Uterus (tissue), 4 donors: ENCODE data around the gene NDN. TPM values are rescaled to one million over a fixed set of nuclear protein-coding genes. Genes with fewer than 3 reads are reported as not detected.
A peak's percentile ranks its signal among the peaks of the same experiment; 100 is the strongest.
"Not testable (repeated sequence)": the region's sequence is repeated elsewhere in the genome, so short reads cannot be mapped to it uniquely, and the experiment has no call there.

ENCODE experiments used
- DNase-seq, 2 donors: peaks; one replicate each; pipeline ENCODE4 v3.0.0-alpha.2; 2019 to 2020
- H3K27ac ChIP-seq, 2 donors: fragments of 200-600 bp; sonication (generic); 1 replicate in 1 of 2; 2 replicates in 1 of 2; pipeline ENCODE4 v1.5.1; 2016 to 2018
- H3K27me3 ChIP-seq, 2 donors: fragments of 200-600 bp; sonication (generic); one replicate each; pipeline ENCODE4 v1.5.1; 2018 to 2019; ENCODE audit warnings: control low read depth in 1 of 2
- H3K36me3 ChIP-seq, 2 donors: fragments of 200-600 bp; sonication (generic); one replicate each; pipeline ENCODE4 v1.5.1; 2019; ENCODE audit warnings: control low read depth in 1 of 2
- H3K4me1 ChIP-seq, 2 donors: fragments of 200-600 bp; sonication (generic); one replicate each; pipeline ENCODE4 v1.5.1; 2018 to 2019; ENCODE audit warnings: control low read depth in 1 of 2
- H3K4me3 ChIP-seq, 2 donors: fragments of 200-600 bp; sonication (generic); 1 replicate in 1 of 2; 2 replicates in 1 of 2; pipeline ENCODE4 v1.5.1; 2018 to 2019; ENCODE audit warnings: mild to moderate bottlenecking in 1 of 2
- H3K9me3 ChIP-seq, 2 donors: fragments of 200-600 bp; sonication (generic); one replicate each; pipeline ENCODE4 v1.5.1; 2019; ENCODE audit warnings: control low read depth in 1 of 2
- POLR2A ChIP-seq, 2 donors: fragments of 450-650 bp; IDR thresholded peaks; one replicate each; pipeline ENCODE4 v1.6.1; 2016; ENCODE audit warnings: antibody characterized with exemption in 2 of 2, mild to moderate bottlenecking in 1 of 2, moderate library complexity in 1 of 2
- intact Hi-C: fragments of 100-400 bp; cut with DNase I; formaldehyde crosslinking; loops from one replicate; pipeline ENCODE4 v1.15.1; 2023; ENCODE audit warnings: low total_unique reads
- total RNA-seq, 4 donors: library from RNA; depleted of rRNA in 3 of 4; stranded (reverse); fragments of >200 nt in 3 of 4; gene quantifications; one replicate each; pipeline versions ENCODE4 v1.1.0 to v1.2.4, GENCODE V29; 2014 to 2023
- TF ChIP-seq, protein P1 (sequence below), 4 experiments: fragments of 200-600 bp in 2 of 4; fragments of 450-650 bp in 2 of 4; sonication (generic) in 2 of 4; IDR thresholded peaks; one replicate each; pipeline ENCODE4 v1.5.1; 2016 to 2019; ENCODE audit warnings: antibody characterized with exemption in 4 of 4, mild to moderate bottlenecking in 2 of 4, moderate library complexity in 1 of 4
- donor health status: DM: yes; HTN: yes; CAD: no.

The NDN gene, protein sequence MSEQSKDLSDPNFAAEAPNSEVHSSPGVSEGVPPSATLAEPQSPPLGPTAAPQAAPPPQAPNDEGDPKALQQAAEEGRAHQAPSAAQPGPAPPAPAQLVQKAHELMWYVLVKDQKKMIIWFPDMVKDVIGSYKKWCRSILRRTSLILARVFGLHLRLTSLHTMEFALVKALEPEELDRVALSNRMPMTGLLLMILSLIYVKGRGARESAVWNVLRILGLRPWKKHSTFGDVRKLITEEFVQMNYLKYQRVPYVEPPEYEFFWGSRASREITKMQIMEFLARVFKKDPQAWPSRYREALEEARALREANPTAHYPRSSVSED
- 100 to 1,000 TPM in 1 of 4 donors, 10 to 100 TPM in 3; 64.6 to 166 (median 80.5) TPM for total RNA-seq

DNA sequence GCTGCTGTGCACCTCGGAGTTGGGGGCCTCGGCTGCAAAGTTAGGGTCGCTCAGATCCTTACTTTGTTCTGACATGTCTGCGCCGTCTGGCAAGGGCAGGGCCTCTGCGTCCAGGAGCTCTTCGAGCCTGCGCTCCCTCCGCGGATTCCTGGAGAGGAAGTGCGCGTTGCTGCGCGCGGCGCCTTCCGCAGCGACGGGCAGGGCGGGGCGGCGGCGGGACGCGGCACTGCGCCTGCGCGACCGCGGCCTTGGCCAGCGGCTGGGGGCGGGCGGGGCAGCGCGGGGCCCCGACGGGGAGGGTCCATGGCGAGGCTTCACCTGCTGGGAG is at the start of gene NDN:
TSS of gene NDN (minus strand) at position 163 of the 328 bp plus-strand sequence. CDS start at position 75, 88 bp downstream.
- no peaks in the 10 kb centered on the region for H3K27me3 ChIP-seq
- H3K27ac ChIP-seq, result peak within 1 kb of the TSS in 1 of 2 donors; percentile 57
- TF ChIP-seq, protein P1, sequence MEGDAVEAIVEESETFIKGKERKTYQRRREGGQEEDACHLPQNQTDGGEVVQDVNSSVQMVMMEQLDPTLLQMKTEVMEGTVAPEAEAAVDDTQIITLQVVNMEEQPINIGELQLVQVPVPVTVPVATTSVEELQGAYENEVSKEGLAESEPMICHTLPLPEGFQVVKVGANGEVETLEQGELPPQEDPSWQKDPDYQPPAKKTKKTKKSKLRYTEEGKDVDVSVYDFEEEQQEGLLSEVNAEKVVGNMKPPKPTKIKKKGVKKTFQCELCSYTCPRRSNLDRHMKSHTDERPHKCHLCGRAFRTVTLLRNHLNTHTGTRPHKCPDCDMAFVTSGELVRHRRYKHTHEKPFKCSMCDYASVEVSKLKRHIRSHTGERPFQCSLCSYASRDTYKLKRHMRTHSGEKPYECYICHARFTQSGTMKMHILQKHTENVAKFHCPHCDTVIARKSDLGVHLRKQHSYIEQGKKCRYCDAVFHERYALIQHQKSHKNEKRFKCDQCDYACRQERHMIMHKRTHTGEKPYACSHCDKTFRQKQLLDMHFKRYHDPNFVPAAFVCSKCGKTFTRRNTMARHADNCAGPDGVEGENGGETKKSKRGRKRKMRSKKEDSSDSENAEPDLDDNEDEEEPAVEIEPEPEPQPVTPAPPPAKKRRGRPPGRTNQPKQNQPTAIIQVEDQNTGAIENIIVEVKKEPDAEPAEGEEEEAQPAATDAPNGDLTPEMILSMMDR (IDR thresholded peaks at IDR 0.05), result no peak
- peak in 1 of 2 donors; percentile 31 for TF ChIP-seq POLR2A (IDR thresholded peaks at IDR 0.05)
- no peaks in the 10 kb centered on the region for H3K36me3 ChIP-seq
- H3K4me3 ChIP-seq, result peak within 1 kb of the TSS; percentile 28 to 60
- H3K4me1 ChIP-seq, result no peaks in the 10 kb centered on the region
- intact Hi-C loops, result no loop called here
- peak; percentile 34 to 64 for DNase-seq
- H3K9me3 ChIP-seq, result no peaks in the 10 kb centered on the region

DNA sequence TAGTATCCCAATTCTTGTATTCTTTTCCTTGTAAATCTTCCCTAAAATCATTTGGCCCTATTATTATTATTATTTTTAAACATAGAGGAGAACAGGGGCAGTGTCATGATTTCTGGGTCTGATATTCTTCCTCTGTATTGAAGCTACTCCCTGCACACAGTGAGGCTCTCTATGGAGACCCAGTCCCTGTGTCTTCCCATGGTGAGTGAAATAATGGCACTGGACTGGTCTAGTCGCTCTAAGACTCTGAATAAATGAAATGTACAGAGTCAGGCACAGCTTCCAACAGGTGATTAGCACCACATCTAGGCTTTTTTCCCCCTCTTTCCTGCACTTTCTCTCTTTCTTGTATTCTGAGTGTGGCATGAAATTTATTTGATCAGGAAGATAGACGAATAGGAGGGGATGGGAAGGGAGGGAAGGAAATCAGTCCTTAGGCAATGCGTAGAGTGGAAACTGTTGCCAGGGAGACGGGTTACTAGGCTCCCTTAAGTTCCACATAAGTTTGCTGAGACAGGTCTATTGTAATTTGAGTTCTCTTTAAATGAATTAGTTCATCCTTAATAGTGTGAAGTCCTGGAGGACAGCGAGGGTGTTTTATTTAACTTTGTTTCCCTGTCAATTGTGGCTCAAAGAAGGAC is 49.0 kb upstream of the NDN start:
- DNase-seq, result no peak
- Histone ChIP-seq H3K4me3 (no peak overlapping the region), H3K36me3 (no peaks in the 10 kb centered on the region), H3K27ac (no peak overlapping the region), H3K4me1 (no peaks in the 10 kb centered on the region), H3K9me3 (no peaks in the 10 kb centered on the region), H3K27me3 (no peaks in the 10 kb centered on the region)
- TF ChIP-seq, protein P1 (IDR thresholded peaks at IDR 0.05), result no peak
- no peak for TF ChIP-seq POLR2A (IDR thresholded peaks at IDR 0.05)
- intact Hi-C loops, result no loop called here

DNA sequence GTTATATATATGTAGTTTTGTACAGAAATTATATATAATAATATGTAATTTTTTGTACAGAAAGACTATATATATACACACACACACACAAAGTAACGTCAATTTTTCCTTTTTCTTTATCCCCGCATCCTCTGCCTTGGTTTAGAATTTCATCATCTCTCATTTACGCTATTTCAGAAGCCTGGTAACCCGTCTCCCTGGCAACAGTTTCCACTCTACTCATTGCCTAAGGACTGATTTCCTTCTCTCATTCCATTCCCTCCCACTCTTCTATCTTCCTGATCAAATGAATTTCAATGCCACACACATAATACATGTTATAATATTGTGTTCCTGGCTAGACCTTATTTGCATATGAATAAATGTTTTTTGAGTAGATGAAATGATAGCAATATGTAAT is 47.8 kb upstream of the NDN start:
- Histone ChIP-seq H3K4me3 (no peak overlapping the region), H3K27ac (no peak overlapping the region), H3K27me3 (no peaks in the 10 kb centered on the region), H3K9me3 (no peaks in the 10 kb centered on the region), H3K36me3 (no peaks in the 10 kb centered on the region), H3K4me1 (no peaks in the 10 kb centered on the region)
- DNase-seq, result no peak
- intact Hi-C loops, result no loop called here
- TF ChIP-seq POLR2A (IDR thresholded peaks at IDR 0.05), result no peak
- TF ChIP-seq, protein P1 (IDR thresholded peaks at IDR 0.05), result no peak

DNA sequence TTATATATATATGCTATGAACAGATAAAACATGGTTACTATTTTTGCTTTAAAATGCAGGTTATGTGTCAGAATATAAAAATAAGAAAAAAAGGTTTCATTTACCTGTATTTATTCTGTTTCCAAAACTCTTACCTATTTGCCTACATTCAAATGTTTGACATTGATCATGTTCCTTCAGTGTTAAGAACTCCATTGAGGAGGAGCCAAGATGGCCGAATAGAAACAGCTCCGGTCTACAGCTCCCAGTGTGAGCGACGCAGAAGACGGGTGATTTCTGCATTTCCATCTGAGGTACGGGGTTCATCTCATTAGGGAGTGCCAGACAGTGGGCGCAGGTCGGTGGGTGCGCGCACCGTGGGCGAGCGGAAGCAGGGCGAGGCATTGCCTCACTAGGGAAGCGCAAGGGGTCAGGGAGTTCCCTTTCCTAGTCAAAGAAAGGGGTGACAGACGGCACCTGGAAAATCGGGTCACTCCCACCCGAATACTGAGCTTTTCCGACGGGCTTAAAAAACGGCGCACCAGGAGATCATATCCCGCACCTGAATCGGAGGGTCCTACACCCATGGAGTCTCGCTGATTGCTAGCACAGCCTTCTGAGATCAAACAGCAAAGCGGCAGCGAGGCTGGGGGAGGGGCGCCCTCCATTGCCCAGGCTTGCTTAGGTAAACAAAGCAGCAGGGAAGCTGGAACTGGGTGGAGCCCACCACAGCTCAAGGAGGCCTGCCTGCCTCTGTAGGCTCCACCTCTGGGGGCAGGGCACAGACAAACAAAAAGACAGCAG is 27.0 kb upstream of the NDN start:
- H3K4me3 ChIP-seq, DNase-seq, H3K36me3 ChIP-seq, H3K9me3 ChIP-seq, H3K27ac ChIP-seq, H3K27me3 ChIP-seq, intact Hi-C loops, H3K4me1 ChIP-seq: not testable (repeated sequence)

DNA sequence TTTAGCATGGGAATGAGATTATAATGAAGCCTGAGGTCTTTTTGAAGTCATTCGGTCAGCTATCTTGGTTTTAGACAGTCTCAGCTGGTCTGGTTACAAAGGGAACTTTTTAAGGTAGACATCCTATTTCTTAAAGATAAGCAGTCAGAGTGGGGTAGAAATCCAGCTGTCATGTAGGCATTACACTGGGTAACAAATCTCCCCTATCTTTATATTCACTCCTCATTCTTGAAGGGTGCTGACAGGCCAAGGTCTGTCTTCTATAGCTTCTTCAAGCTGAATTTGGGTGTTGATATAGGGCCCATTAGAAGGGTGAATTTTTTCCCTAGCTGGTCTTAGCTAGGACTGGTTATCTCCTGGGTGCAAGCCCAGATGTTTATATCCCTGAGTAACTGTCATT is 21.2 kb upstream of the NDN start:
- DNase-seq, result no peak
- Histone ChIP-seq H3K4me1 (no peaks in the 10 kb centered on the region), H3K36me3 (no peaks in the 10 kb centered on the region), H3K4me3 (no peak overlapping the region), H3K9me3 (no peaks in the 10 kb centered on the region), H3K27ac (no peak overlapping the region), H3K27me3 (no peaks in the 10 kb centered on the region)
- intact Hi-C loops, result no loop called here
- TF ChIP-seq, protein P1 (IDR thresholded peaks at IDR 0.05), result no peak
- no peak for TF ChIP-seq POLR2A (IDR thresholded peaks at IDR 0.05)
